Spleen (tissue), 7 donors: ENCODE data around the gene OSBPL1A.

Source experiments
- CTCF ChIP-seq, 11 experiments: fragments of 200-600 bp in 7 of 11; fragments of 450-650 bp in 4 of 11; sonication (generic) in 4 of 11; IDR thresholded peaks in 8 of 11; conservative IDR thresholded peaks in 3 of 11; 1 replicate in 7 of 11; 2 replicates in 4 of 11; pipeline versions ENCODE4 v1.4.0 to v1.8.0; 2016 to 2021; ENCODE audit warnings: antibody characterized with exemption in 11 of 11, inconsistent platforms in 4 of 11, mild to moderate bottlenecking in 1 of 11
- POLR2AphosphoS5 ChIP-seq, 3 donors: sonication (generic); formaldehyde crosslinking; IDR thresholded peaks; one replicate each; pipeline ENCODE4 v1.5.1; 2017; ENCODE audit warnings: antibody characterized with exemption in 3 of 3
- donor health status: DM: no; HTN: no; CAD: no; lungs with moderate emphysema.
- donor health status: DM: no; HTN: no; CAD: no.
- donor health status: DM: no; HTN: no; CAD: no.

DNA sequence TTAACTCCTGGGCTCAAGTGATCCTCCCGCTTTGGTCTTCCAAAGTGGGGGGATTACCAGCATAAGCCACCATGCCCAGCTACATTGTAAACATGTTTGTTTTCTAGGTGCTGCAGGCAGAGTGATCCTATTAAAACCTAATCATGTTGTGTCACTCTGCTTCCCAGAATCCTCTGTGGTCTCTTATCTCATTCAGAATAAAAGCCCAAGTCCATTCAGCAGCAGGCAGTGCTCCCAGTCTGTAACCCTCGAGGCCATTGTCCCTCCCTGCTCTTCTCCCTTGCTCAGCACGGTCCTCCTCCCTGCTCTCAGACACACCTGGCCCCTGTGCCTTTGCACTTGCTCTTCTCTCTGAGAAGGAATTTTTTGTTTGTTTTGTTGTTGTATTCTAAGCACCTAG, 269.9 kb downstream of the OSBPL1A start:
- TF ChIP-seq CTCF (IDR thresholded peaks at IDR 0.05 in 8 of 11, conservative IDR thresholded peaks at IDR 0.05 in 3 of 11) (no peak), POLR2AphosphoS5 (IDR thresholded peaks at IDR 0.05) (no peak)
